Endodermal cell (in vitro differentiated cells): ENCODE results near the gene ZNF385A. TPM values are rescaled to one million over a fixed set of nuclear protein-coding genes. Genes with fewer than 3 reads are reported as not detected.

ENCODE experiments used
- DNase-seq: peaks from one replicate; pipeline ENCODE4 v3.0.0-alpha.2; 2017
- H3K27ac ChIP-seq: 2 replicates; pipeline ENCODE4 v1.5.1; 2013; ENCODE audit warnings: mild to moderate bottlenecking, low read depth, low read length, moderate library complexity
- H3K27me3 ChIP-seq: 2 replicates; pipeline ENCODE4 v1.6.1; 2013; ENCODE audit warnings: mild to moderate bottlenecking, low read length, moderate library complexity; ENCODE audit not compliant: insufficient read depth, control insufficient read depth, poor library complexity, severe bottlenecking
- H3K36me3 ChIP-seq: 2 replicates; pipeline ENCODE4 v1.7.0; 2013; ENCODE audit warnings: mild to moderate bottlenecking, low read length, moderate library complexity; ENCODE audit not compliant: control insufficient read depth, insufficient read depth
- H3K4me1 ChIP-seq: one replicate; pipeline ENCODE4 v1.7.0; 2013; ENCODE audit warnings: low read length; ENCODE audit not compliant: control insufficient read depth, insufficient read depth
- H3K4me3 ChIP-seq: 2 replicates; pipeline ENCODE4 v1.5.1; 2013; ENCODE audit warnings: mild to moderate bottlenecking, low read length, moderate library complexity
- H3K9ac ChIP-seq: 2 replicates; pipeline ENCODE4 v1.6.1; 2013; ENCODE audit warnings: mild to moderate bottlenecking, low read length, moderate library complexity; ENCODE audit not compliant: poor library complexity, severe bottlenecking; ENCODE audit errors: extremely low read depth
- H3K9me3 ChIP-seq: 2 replicates; pipeline ENCODE4 v1.6.1; 2013; ENCODE audit warnings: mild to moderate bottlenecking, low read length, moderate library complexity; ENCODE audit not compliant: control insufficient read depth
- H3K27ac Mint-ChIP-seq: 2 replicates; pipeline ENCODE4 v1.8.0; 2020; ENCODE audit warnings: mixed read lengths
- H3K27me3 Mint-ChIP-seq: 2 replicates; pipeline ENCODE4 v1.8.0; 2021; ENCODE audit warnings: mild to moderate bottlenecking, mixed read lengths; ENCODE audit not compliant: insufficient read depth
- H3K36me3 Mint-ChIP-seq: 2 replicates; pipeline ENCODE4 v1.8.0; 2020; ENCODE audit warnings: low read depth, mixed read lengths
- H3K4me1 Mint-ChIP-seq: 2 replicates; pipeline ENCODE4 v1.8.0; 2020; ENCODE audit warnings: mixed read lengths
- H3K4me3 Mint-ChIP-seq: 2 replicates; pipeline ENCODE4 v1.8.0; 2020; ENCODE audit warnings: mild to moderate bottlenecking, moderate library complexity, mixed read lengths
- H3K9me3 Mint-ChIP-seq: 2 replicates; pipeline ENCODE4 v1.8.0; 2020; ENCODE audit warnings: mild to moderate bottlenecking, mixed read lengths
- CTCF ChIP-seq: fragments of 200-600 bp; sonication (generic); conservative IDR thresholded peaks from 2 replicates; pipeline ENCODE4 v1.5.0; 2021; ENCODE audit warnings: antibody characterized with exemption, mild to moderate bottlenecking
- WGBS, 2 experiments: methylation state at CpG; one replicate each; pipeline versions ENCODE4 v1.1.5 to v1.1.7; 2013; ENCODE audit warnings: missing lambda C conversion rate in 2 of 2, mixed read lengths in 1 of 2; ENCODE audit not compliant: insufficient coverage in 1 of 2, insufficient read length in 1 of 2; 5-methylcytosine and 5-hydroxymethylcytosine counted together
- total RNA-seq, 2 donors: library from RNA; stranded (reverse); fragmentation: NEBNext Ultra II Directional in 1 of 2; extraction: Animal tissue kit (Norgen Biotek cat#: 25700) in 1 of 2; gene quantifications; 2 replicates in 1 of 2; 3 replicates in 1 of 2; pipeline ENCODE4 v1.2.1, GENCODE V29; 2021

The ZNF385A gene
- total RNA-seq, 2 donors from 2014 or later: 10.5 to 16.3 TPM

GRCh38 chr12:54352022-54352531, 32.5 kb downstream of the ZNF385A start:
- DNase-seq: peak; percentile 93
- 18 to 25% methylated on average over 5 to 21 of the region's 21 CpGs for WGBS, 2 experiments
- H3K4me3 ChIP-seq: peak overlapping the region; percentile 53

GRCh38 chr12:54351341-54351740, 33.2 kb downstream of the ZNF385A start:
- Mint-ChIP-seq H3K4me1 (peaks cover 46% of the 10 kb centered on the region), H3K27ac (peak overlapping the region; percentile 93), H3K4me3 (peak overlapping the region; percentile 56), H3K9me3 (no peaks in the 10 kb centered on the region), H3K36me3 (peaks cover 36% of the 10 kb centered on the region), H3K27me3 (no peaks in the 10 kb centered on the region)
- TF ChIP-seq CTCF: no peak
- H3K9ac ChIP-seq: no peak overlapping the region
- WGBS, 2 experiments: 50 to 67% methylated on average over 4 of the region's 4 CpGs
- DNase-seq: peak; percentile 55
- H3K36me3 ChIP-seq: peaks cover 46% of the 10 kb centered on the region
- no peak overlapping the region for H3K4me3 ChIP-seq
- peaks cover 34% of the 10 kb centered on the region for H3K4me1 ChIP-seq
- no peaks in the 10 kb centered on the region for H3K9me3 ChIP-seq
- peak overlapping the region; percentile 97 for H3K27ac ChIP-seq
- H3K27me3 ChIP-seq: no peaks in the 10 kb centered on the region

More at GRCh38 chr12:54352022-54352531, 32.5 kb downstream of the ZNF385A start:
- Histone ChIP-seq H3K27me3 (no peaks in the 10 kb centered on the region), H3K4me1 (peaks cover 39% of the 10 kb centered on the region), H3K9me3 (no peaks in the 10 kb centered on the region), H3K27ac (peak overlapping the region; percentile 97), H3K36me3 (peaks cover 39% of the 10 kb centered on the region), H3K9ac (peak overlapping the region; percentile 0)
- Mint-ChIP-seq H3K27me3 (no peaks in the 10 kb centered on the region), H3K4me1 (peaks cover 46% of the 10 kb centered on the region), H3K4me3 (peak overlapping the region; percentile 56), H3K27ac (peak overlapping the region; percentile 93), H3K36me3 (peaks cover 33% of the 10 kb centered on the region), H3K9me3 (no peaks in the 10 kb centered on the region)
- TF ChIP-seq CTCF: no peak

GRCh38 chr12:54350743-54351142, 33.8 kb downstream of the ZNF385A start:
- no peak for TF ChIP-seq CTCF
- no peaks in the 10 kb centered on the region for H3K9me3 ChIP-seq
- no peak overlapping the region for H3K9ac ChIP-seq
- Mint-ChIP-seq H3K27ac (no peak overlapping the region), H3K27me3 (no peaks in the 10 kb centered on the region), H3K4me3 (peak overlapping the region; percentile 56), H3K4me1 (peaks cover 46% of the 10 kb centered on the region), H3K36me3 (peaks cover 39% of the 10 kb centered on the region), H3K9me3 (no peaks in the 10 kb centered on the region)
- H3K36me3 ChIP-seq: peaks cover 50% of the 10 kb centered on the region
- H3K4me3 ChIP-seq: no peak overlapping the region
- peak overlapping the region; percentile 97 for H3K27ac ChIP-seq
- H3K4me1 ChIP-seq: peaks cover 29% of the 10 kb centered on the region
- WGBS, 2 experiments: 40 to 54% methylated on average over 1 to 3 of the region's 3 CpGs
- no peak for DNase-seq
- no peaks in the 10 kb centered on the region for H3K27me3 ChIP-seq
